WERI-Rb-1 (cell line): ENCODE measurements around the gene NPLOC4.
"Not testable (repeated sequence)": the region's sequence is repeated elsewhere in the genome, so short reads cannot be mapped to it uniquely, and the experiment has no call there.

Source experiments
- DNase-seq: peaks from one replicate; pipeline ENCODE4 v3.0.0-alpha.2; 2020
- H3K27ac ChIP-seq: fragments of 250-450 bp; sonication (Bioruptor Pico); 2 replicates; pipeline ENCODE4 v1.5.1; 2020; ENCODE audit warnings: mild to moderate bottlenecking, moderate library complexity
- H3K27me3 ChIP-seq: fragments of 250-450 bp; sonication (Bioruptor Pico); 2 replicates; pipeline ENCODE4 v1.5.1; 2021; ENCODE audit warnings: mild to moderate bottlenecking, low read depth, moderate library complexity; ENCODE audit not compliant: insufficient read depth, severe bottlenecking
- H3K36me3 ChIP-seq: fragments of 250-450 bp; sonication (Bioruptor Pico); 2 replicates; pipeline ENCODE4 v1.5.1; 2020; ENCODE audit warnings: mild to moderate bottlenecking, moderate library complexity
- H3K4me3 ChIP-seq: 2 replicates; pipeline ENCODE4 v1.5.1; 2011; ENCODE audit warnings: low read depth, mild to moderate bottlenecking, control low read depth, low read length
- H3K9me3 ChIP-seq: fragments of 250-450 bp; sonication (Bioruptor Pico); 2 replicates; pipeline ENCODE4 v1.5.1; 2021; ENCODE audit warnings: mild to moderate bottlenecking, moderate library complexity; ENCODE audit not compliant: severe bottlenecking
- TF ChIP-seq, protein P1 (sequence below): IDR thresholded peaks from 2 replicates; pipeline ENCODE4 v1.5.1; 2011; ENCODE audit warnings: low read depth, mild to moderate bottlenecking, control low read depth, inconsistent platforms, low read length

NPLOC4 gene

DNA sequence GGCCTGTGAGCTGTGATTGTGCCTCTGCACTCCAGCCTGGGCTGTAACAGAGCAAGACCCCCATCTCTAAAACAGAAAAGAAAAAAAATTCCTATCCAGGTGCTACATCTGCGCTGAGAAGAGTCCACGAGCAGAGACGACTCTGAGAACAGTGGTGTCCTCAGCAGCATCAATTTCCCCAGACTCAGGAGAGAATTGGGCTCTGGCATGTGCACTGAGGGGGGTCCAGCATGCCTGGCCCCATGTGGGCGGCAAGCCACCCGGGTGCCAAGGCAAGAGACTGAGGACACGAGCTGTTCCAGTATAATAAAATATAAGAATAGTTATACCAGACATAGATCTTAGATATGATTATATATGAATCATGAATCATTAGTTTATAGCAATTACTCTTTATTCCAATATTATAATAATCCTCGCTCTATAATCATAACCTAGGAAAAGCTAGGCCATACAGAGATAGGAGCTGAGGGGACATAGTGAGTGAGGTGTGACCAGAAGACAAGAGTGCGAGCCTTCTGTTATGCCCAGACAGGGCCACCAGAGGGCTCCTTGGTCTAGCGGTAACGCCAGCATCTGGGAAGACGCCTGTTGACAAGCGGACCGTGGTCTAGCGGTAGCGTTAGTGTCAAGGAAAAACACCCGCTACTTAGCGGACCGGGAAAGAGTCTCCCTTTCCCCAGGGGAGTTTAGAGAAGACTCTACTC, 38.8 kb upstream of the NPLOC4 start:
- TF ChIP-seq, protein P1, sequence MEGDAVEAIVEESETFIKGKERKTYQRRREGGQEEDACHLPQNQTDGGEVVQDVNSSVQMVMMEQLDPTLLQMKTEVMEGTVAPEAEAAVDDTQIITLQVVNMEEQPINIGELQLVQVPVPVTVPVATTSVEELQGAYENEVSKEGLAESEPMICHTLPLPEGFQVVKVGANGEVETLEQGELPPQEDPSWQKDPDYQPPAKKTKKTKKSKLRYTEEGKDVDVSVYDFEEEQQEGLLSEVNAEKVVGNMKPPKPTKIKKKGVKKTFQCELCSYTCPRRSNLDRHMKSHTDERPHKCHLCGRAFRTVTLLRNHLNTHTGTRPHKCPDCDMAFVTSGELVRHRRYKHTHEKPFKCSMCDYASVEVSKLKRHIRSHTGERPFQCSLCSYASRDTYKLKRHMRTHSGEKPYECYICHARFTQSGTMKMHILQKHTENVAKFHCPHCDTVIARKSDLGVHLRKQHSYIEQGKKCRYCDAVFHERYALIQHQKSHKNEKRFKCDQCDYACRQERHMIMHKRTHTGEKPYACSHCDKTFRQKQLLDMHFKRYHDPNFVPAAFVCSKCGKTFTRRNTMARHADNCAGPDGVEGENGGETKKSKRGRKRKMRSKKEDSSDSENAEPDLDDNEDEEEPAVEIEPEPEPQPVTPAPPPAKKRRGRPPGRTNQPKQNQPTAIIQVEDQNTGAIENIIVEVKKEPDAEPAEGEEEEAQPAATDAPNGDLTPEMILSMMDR = peak; percentile 68
- H3K36me3 ChIP-seq = peaks cover 51% of the 10 kb centered on the region
- H3K9me3 ChIP-seq, H3K27me3 ChIP-seq, H3K4me3 ChIP-seq: not testable (repeated sequence)
- peak overlapping the region; percentile 30; the same call in 1 of the 2 replicates for H3K27ac ChIP-seq
- DNase-seq = peak; percentile 66

- no peak overlapping the region for H3K4me3 ChIP-seq
- H3K36me3 ChIP-seq = peaks cover 70% of the 10 kb centered on the region
- no peaks in the 10 kb centered on the region for H3K9me3 ChIP-seq
- H3K27me3 ChIP-seq = no peaks in the 10 kb centered on the region
- TF ChIP-seq, protein P1 = no peak
- DNase-seq = no peak
- no peak overlapping the region for H3K27ac ChIP-seq
Observed at GRCh38 chr17:81673561-81674258, 36.8 kb upstream of the NPLOC4 start.

DNA sequence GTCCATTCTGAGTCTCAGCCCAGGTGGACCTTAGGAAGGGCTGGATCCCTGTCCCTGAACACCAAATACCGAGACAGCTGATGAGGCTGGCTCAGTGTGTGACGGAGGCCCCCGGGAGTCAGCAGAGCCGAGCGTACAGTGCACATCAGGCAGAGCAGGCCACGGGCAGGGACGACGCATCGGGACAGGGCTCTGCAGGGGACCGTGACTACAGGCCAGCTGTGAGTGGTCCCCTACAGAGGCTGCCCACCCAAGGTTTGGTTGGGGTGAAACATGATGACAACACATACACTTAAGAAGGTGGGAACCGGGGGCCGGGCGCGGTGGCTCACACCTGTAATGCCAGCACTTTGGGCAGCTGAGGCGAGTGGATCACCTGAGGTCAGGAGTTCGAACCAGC, 36.0 kb upstream of the NPLOC4 start:
- TF ChIP-seq, protein P1 = no peak
- no peaks in the 10 kb centered on the region for H3K27me3 ChIP-seq
- no peak for DNase-seq
- H3K9me3 ChIP-seq = no peaks in the 10 kb centered on the region
- H3K4me3 ChIP-seq = no peak overlapping the region
- no peak overlapping the region for H3K27ac ChIP-seq
- H3K36me3 ChIP-seq = peaks cover 77% of the 10 kb centered on the region

DNA sequence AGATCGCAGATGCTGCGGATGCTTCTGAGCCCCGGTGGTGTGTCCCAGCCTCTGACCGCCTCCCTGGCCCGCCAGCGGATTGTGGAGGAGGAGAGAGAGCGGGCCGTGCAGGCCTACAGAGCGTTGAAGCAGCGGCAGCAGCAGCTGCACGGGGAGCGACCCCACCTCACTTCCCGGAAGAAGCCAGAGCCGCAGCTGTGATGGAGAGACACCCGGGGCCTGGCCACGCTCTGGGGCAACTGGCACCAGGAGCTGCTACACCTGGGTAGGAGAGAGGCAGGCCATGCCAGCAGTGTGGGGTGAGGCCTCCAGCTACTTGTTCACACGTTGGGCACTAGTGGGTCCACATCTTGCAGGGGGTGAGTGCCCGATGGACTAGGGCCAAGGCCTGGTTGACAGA, 35.6 kb upstream of the NPLOC4 start:
- H3K36me3 ChIP-seq = peaks cover 82% of the 10 kb centered on the region
- no peak overlapping the region for H3K4me3 ChIP-seq
- no peaks in the 10 kb centered on the region for H3K9me3 ChIP-seq
- TF ChIP-seq, protein P1 = no peak
- H3K27me3 ChIP-seq = no peaks in the 10 kb centered on the region
- DNase-seq = no peak
- no peak overlapping the region for H3K27ac ChIP-seq

GRCh38 chr17:81667754-81668153, 30.8 kb upstream of the NPLOC4 start:
- H3K4me3 ChIP-seq = no peak overlapping the region
- peak; percentile 63 for DNase-seq
- H3K27ac ChIP-seq = peak overlapping the region; percentile 15

More at GRCh38 chr17:81667754-81668153, 30.8 kb upstream of the NPLOC4 start:
- H3K9me3 ChIP-seq = no peaks in the 10 kb centered on the region
- H3K36me3 ChIP-seq = peaks cover 73% of the 10 kb centered on the region
- no peaks in the 10 kb centered on the region for H3K27me3 ChIP-seq
- TF ChIP-seq, protein P1 = peak; percentile 57
